ENCODE measurements around the gene RNF151. TPM values are rescaled to one million over a fixed set of nuclear protein-coding genes. Genes with fewer than 3 reads are reported as not detected.

The RNF151 gene
- total and polyA plus RNA-seq, 8 donors: 0.12 to 0.61 TPM; not detected in 6

GRCh38 chr16:1923299-1924034, 43.2 kb upstream of the RNF151 start:
- Histone ChIP-seq H3K27me3 (peaks cover 0 to 9% (median 0%) of the 10 kb centered on the region in 4 donors), H3K36me3 (no peaks in the 10 kb centered on the region), H3K4me3 (no peak overlapping the region), H3K9me3 (no peaks in the 10 kb centered on the region), H3K27ac (no peak overlapping the region), H3K4me1 (no peaks in the 10 kb centered on the region)
- FAIRE-seq (no peak), DNase-seq (peak in 1 of 6 donors; percentile 40), ATAC-seq (peak; percentile 26 to 78 (median 35))
- TF ChIP-seq, protein P1, sequence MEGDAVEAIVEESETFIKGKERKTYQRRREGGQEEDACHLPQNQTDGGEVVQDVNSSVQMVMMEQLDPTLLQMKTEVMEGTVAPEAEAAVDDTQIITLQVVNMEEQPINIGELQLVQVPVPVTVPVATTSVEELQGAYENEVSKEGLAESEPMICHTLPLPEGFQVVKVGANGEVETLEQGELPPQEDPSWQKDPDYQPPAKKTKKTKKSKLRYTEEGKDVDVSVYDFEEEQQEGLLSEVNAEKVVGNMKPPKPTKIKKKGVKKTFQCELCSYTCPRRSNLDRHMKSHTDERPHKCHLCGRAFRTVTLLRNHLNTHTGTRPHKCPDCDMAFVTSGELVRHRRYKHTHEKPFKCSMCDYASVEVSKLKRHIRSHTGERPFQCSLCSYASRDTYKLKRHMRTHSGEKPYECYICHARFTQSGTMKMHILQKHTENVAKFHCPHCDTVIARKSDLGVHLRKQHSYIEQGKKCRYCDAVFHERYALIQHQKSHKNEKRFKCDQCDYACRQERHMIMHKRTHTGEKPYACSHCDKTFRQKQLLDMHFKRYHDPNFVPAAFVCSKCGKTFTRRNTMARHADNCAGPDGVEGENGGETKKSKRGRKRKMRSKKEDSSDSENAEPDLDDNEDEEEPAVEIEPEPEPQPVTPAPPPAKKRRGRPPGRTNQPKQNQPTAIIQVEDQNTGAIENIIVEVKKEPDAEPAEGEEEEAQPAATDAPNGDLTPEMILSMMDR (IDR thresholded peaks at IDR 0.05): no peak
- intact Hi-C loops (cut with DNase I): loop anchor here in 1 of 3 donors (5.0 kb wide), 1 partner anchor 56 kb away; no protein-coding TSS in a partner anchor
- 29% methylated on average over 24 of the region's 24 CpGs for WGBS, 2 donors

GRCh38 chr16:1924095-1924494, 42.6 kb upstream of the RNF151 start:
- peaks cover 0 to 2% (median 0%) of the 10 kb centered on the region in 4 donors for H3K27me3 ChIP-seq
- no peak for FAIRE-seq

GRCh38 chr16:1926271-1926670, 40.4 kb upstream of the RNF151 start:
- no peak for FAIRE-seq
- Histone ChIP-seq H3K27me3 (no peaks in the 10 kb centered on the region), H3K4me3 (no peak overlapping the region), H3K36me3 (no peaks in the 10 kb centered on the region), H3K27ac (no peak overlapping the region), H3K9me3 (no peaks in the 10 kb centered on the region), H3K4me1 (peaks cover 0 to 4% (median 0%) of the 10 kb centered on the region in 3 donors)
- TF ChIP-seq, protein P1 (IDR thresholded peaks at IDR 0.05): no peak
- no peak for DNase-seq
- intact Hi-C loops (cut with DNase I): no loop called here
- ATAC-seq: no peak
- WGBS, 2 donors: 65 to 71% methylated on average over 11 of the region's 11 CpGs

More at GRCh38 chr16:1924095-1924494, 42.6 kb upstream of the RNF151 start:
- no peaks in the 10 kb centered on the region for H3K9me3 ChIP-seq
- 71 to 77% methylated on average over 5 of the region's 5 CpGs for WGBS, 2 donors
- no peak overlapping the region for H3K4me3 ChIP-seq
- H3K27ac ChIP-seq: no peak overlapping the region
- H3K36me3 ChIP-seq: no peaks in the 10 kb centered on the region
- TF ChIP-seq, protein P1 (IDR thresholded peaks at IDR 0.05): no peak
- peaks cover 0 to 1% (median 0%) of the 10 kb centered on the region in 3 donors for H3K4me1 ChIP-seq
- intact Hi-C loops (cut with DNase I): loop anchor here in 1 of 3 donors (5.0 kb wide), 1 partner anchor 57 kb away; no protein-coding TSS in a partner anchor
- no peak for ATAC-seq
- no peak for DNase-seq

DNA sequence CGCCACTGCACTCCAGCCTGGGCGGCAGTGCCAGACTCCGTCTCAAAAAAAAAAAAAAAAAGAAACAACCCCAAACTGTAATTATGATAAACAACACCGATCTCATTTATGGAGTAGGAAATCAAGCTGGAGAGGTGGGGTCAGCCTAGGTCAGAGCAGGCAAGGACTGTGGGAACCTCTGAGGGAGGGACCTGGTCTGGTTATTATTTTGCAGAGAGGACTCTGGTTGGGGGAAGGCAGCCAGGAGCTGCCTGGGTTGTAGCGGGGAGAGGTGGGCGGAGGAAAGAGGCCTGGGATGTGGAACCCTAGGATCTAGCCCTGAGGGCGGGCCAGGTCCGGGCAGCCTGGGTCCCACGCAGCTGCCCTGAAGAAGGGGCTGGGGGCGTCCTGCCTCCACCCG, 37.6 kb upstream of the RNF151 start:
- DNase-seq: no peak
- TF ChIP-seq, protein P1 (IDR thresholded peaks at IDR 0.05): no peak
- peak overlapping the region; percentile 27 to 57 (median 35) for H3K4me3 ChIP-seq
- FAIRE-seq: no peak
- no peaks in the 10 kb centered on the region for H3K9me3 ChIP-seq
- intact Hi-C loops (cut with DNase I): no loop called here
- H3K4me1 ChIP-seq: peaks cover 0 to 4% (median 0%) of the 10 kb centered on the region in 3 donors
- no peaks in the 10 kb centered on the region for H3K27me3 ChIP-seq
- 16% methylated on average over 9 to 11 of the region's 11 CpGs for WGBS, 2 donors
- peak overlapping the region; percentile 29 to 66 (median 42) for H3K27ac ChIP-seq
- H3K36me3 ChIP-seq: no peaks in the 10 kb centered on the region
- ATAC-seq: peak; percentile 34 to 37 (median 36)

All from pancreas (tissue), 10 donors.